Liver (tissue), 9 donors: ENCODE results near the gene MRPS9. TPM values are rescaled to one million over a fixed set of nuclear protein-coding genes. Genes with fewer than 3 reads are reported as not detected.

Experiments used
- DNase-seq: peaks from one replicate; pipeline ENCODE4 v3.0.0-alpha.2; 2017; ENCODE audit warnings: low spot score
- H3K27ac ChIP-seq, 2 donors: one replicate each; pipeline ENCODE4 v1.7.0; 2013; ENCODE audit warnings: inconsistent platforms in 2 of 2, low read length in 2 of 2, control low read depth in 1 of 2, low read depth in 1 of 2, mild to moderate bottlenecking in 1 of 2
- H3K27me3 ChIP-seq, 4 donors: one replicate each; pipeline versions ENCODE4 v1.6.1 to v1.7.0; 2013; ENCODE audit warnings: low read length in 3 of 4, inconsistent platforms in 1 of 4, mild to moderate bottlenecking in 1 of 4, moderate library complexity in 1 of 4; ENCODE audit not compliant: control insufficient read depth in 4 of 4, insufficient read depth in 4 of 4
- H3K36me3 ChIP-seq, 4 donors: one replicate each; pipeline versions ENCODE4 v1.6.1 to v1.7.0; 2013; ENCODE audit warnings: low read length in 3 of 4, mild to moderate bottlenecking in 3 of 4, low read depth in 1 of 4, moderate library complexity in 1 of 4; ENCODE audit not compliant: control insufficient read depth in 4 of 4, insufficient read depth in 3 of 4
- H3K4me1 ChIP-seq, 4 donors: one replicate each; pipeline versions ENCODE4 v1.6.1 to v1.7.0; 2013; ENCODE audit warnings: low read length in 3 of 4, mild to moderate bottlenecking in 3 of 4, moderate library complexity in 1 of 4; ENCODE audit not compliant: control insufficient read depth in 4 of 4, insufficient read depth in 4 of 4
- H3K4me3 ChIP-seq, 3 donors: one replicate each; pipeline versions ENCODE4 v1.6.1 to v1.7.0; 2013; ENCODE audit warnings: low read length in 3 of 3, control low read depth in 1 of 3, low read depth in 1 of 3, mild to moderate bottlenecking in 1 of 3
- H3K9ac ChIP-seq, 2 donors: one replicate each; pipeline ENCODE4 v1.7.0; 2013; ENCODE audit warnings: low read length in 2 of 2, mild to moderate bottlenecking in 2 of 2, moderate library complexity in 2 of 2, control low read depth in 1 of 2, low read depth in 1 of 2
- H3K9me3 ChIP-seq, 4 donors: one replicate each; pipeline versions ENCODE4 v1.6.1 to v1.7.0; 2013; ENCODE audit warnings: low read length in 3 of 4; ENCODE audit not compliant: control insufficient read depth in 4 of 4
- EGR1 ChIP-seq, 2 donors: IDR thresholded peaks; 2 replicates each; pipeline ENCODE4 v1.6.1; 2016 to 2018; ENCODE audit warnings: antibody characterized with exemption in 2 of 2, low read depth in 2 of 2
- FOXA1 ChIP-seq: IDR thresholded peaks from 2 replicates; pipeline ENCODE4 v1.6.1; 2016; ENCODE audit warnings: antibody characterized with exemption
- FOXA2 ChIP-seq: IDR thresholded peaks from 2 replicates; pipeline ENCODE4 v1.6.1; 2016; ENCODE audit warnings: antibody characterized with exemption
- GABPA ChIP-seq, 2 donors: IDR thresholded peaks in 1 of 2; conservative IDR thresholded peaks in 1 of 2; 2 replicates each; pipeline ENCODE4 v1.6.1; 2016; ENCODE audit warnings: antibody characterized with exemption in 2 of 2, mild to moderate bottlenecking in 1 of 2, moderate library complexity in 1 of 2
- HNF4A ChIP-seq, 2 donors: conservative IDR thresholded peaks; 2 replicates each; pipeline ENCODE4 v1.6.1; 2016; ENCODE audit warnings: antibody characterized with exemption in 2 of 2, mild to moderate bottlenecking in 2 of 2
- HNF4G ChIP-seq: IDR thresholded peaks from 2 replicates; pipeline ENCODE4 v1.6.1; 2016; ENCODE audit warnings: antibody characterized with exemption
- JUND ChIP-seq, 2 donors: IDR thresholded peaks; 2 replicates each; pipeline ENCODE4 v1.6.1; 2016; ENCODE audit warnings: antibody characterized with exemption in 2 of 2
- NR2F2 ChIP-seq: IDR thresholded peaks from 2 replicates; pipeline ENCODE4 v1.6.1; 2016; ENCODE audit warnings: antibody characterized with exemption
- RAD21 ChIP-seq, 2 donors: IDR thresholded peaks; 2 replicates each; pipeline ENCODE4 v1.6.1; 2016; ENCODE audit warnings: antibody characterized with exemption in 2 of 2, mild to moderate bottlenecking in 2 of 2
- RXRA ChIP-seq, 2 donors: IDR thresholded peaks; 2 replicates each; pipeline ENCODE4 v1.6.1; 2017 to 2018; ENCODE audit warnings: antibody characterized with exemption in 2 of 2, mild to moderate bottlenecking in 1 of 2
- SP1 ChIP-seq: IDR thresholded peaks from 2 replicates; pipeline ENCODE4 v1.6.1; 2018; ENCODE audit warnings: antibody characterized with exemption, mild to moderate bottlenecking
- TAF1 ChIP-seq: conservative IDR thresholded peaks from 2 replicates; pipeline ENCODE4 v1.6.1; 2016; ENCODE audit warnings: antibody characterized with exemption, mild to moderate bottlenecking
- YY1 ChIP-seq: IDR thresholded peaks from 2 replicates; pipeline ENCODE4 v1.6.1; 2016; ENCODE audit warnings: antibody characterized with exemption, mild to moderate bottlenecking
- WGBS: extraction: QIAGEN DNeasy Blood & Tissue Kit; methylation state at CpG from one replicate; pipeline ENCODE4 v1.1.7; 2013; 5-methylcytosine and 5-hydroxymethylcytosine counted together
- polyA plus RNA-seq, 2 donors: library from polyadenylated mRNA; stranded (reverse) in 1 of 2; unstranded in 1 of 2; fragments of 200-250 nt in 1 of 2; fragments of >200 nt in 1 of 2; fragmentation: Nextera tagmentation in 1 of 2; extraction: Ambion mirVana in 1 of 2; gene quantifications; one replicate each; pipeline versions ENCODE4 v1.2.1 to v1.2.3, GENCODE V29; 2013 to 2015
- total RNA-seq, 2 donors: library from RNA; depleted of rRNA; stranded (reverse); fragments of >200 nt; gene quantifications; one replicate each; pipeline ENCODE4 v1.2.3, GENCODE V29; 2014
- TF ChIP-seq, protein P1 (sequence below): fragments of 150-350 bp; IDR thresholded peaks from 2 replicates; pipeline ENCODE4 v1.5.1; 2017; ENCODE audit warnings: improper control_type of control experiment, low read depth, low read length; ENCODE audit not compliant: missing input control
- TF ChIP-seq, protein P2 (sequence below): IDR thresholded peaks from 2 replicates; pipeline ENCODE4 v1.6.1; 2016; ENCODE audit warnings: antibody characterized with exemption
- TF ChIP-seq, protein P3 (sequence below): IDR thresholded peaks from 2 replicates; pipeline ENCODE4 v1.6.1; 2016; ENCODE audit warnings: antibody characterized with exemption, mild to moderate bottlenecking
- TF ChIP-seq, protein P4 (sequence below): IDR thresholded peaks from 2 replicates; pipeline ENCODE4 v1.6.1; 2016; ENCODE audit warnings: antibody characterized with exemption
- TF ChIP-seq, protein P5 (sequence below): IDR thresholded peaks from 2 replicates; pipeline ENCODE4 v1.6.1; 2016; ENCODE audit warnings: antibody characterized with exemption
- donor health status: healthy.
- donor health status: healthy.
- donor health status: healthy.
- donor health status: healthy.
- donor health status: healthy.

Gene MRPS9
- total and polyA plus RNA-seq, 4 donors: 11.5 to 27.7 (median 17.9) TPM

DNA sequence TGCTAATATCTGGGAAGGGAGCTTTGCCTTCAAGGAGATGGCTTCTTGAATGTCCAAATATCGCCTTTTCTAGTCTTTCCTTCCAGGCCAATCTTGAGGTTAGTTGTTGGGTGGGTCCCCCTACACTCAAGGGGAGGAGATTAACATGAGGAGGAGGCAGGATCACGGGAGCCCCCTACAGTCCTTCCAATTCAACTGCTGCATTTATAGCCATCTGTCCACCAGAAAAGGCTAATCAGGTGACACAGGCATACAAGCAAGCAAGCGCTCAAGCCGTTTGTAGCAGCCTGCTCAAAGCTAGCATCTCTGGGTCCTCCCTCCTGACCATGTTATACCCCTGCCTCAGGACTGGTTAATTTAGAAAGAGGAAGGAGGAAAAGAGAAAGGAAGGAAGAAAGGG lies 87.6 kb downstream of the MRPS9 start:
- no peaks in the 10 kb centered on the region for H3K9me3 ChIP-seq
- H3K4me3 ChIP-seq: no peak overlapping the region
- WGBS: 50% methylated on average over 4 of the region's 4 CpGs
- no peak for TF ChIP-seq SP1
- no peak for TF ChIP-seq TAF1
- TF ChIP-seq, protein P1, sequence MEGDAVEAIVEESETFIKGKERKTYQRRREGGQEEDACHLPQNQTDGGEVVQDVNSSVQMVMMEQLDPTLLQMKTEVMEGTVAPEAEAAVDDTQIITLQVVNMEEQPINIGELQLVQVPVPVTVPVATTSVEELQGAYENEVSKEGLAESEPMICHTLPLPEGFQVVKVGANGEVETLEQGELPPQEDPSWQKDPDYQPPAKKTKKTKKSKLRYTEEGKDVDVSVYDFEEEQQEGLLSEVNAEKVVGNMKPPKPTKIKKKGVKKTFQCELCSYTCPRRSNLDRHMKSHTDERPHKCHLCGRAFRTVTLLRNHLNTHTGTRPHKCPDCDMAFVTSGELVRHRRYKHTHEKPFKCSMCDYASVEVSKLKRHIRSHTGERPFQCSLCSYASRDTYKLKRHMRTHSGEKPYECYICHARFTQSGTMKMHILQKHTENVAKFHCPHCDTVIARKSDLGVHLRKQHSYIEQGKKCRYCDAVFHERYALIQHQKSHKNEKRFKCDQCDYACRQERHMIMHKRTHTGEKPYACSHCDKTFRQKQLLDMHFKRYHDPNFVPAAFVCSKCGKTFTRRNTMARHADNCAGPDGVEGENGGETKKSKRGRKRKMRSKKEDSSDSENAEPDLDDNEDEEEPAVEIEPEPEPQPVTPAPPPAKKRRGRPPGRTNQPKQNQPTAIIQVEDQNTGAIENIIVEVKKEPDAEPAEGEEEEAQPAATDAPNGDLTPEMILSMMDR: no peak
- TF ChIP-seq HNF4G: no peak
- no peak for TF ChIP-seq HNF4A (conservative IDR thresholded peaks at IDR 0.05)
- TF ChIP-seq RXRA (IDR thresholded peaks at IDR 0.05): no peak
- TF ChIP-seq YY1: no peak
- no peak for TF ChIP-seq GABPA (IDR thresholded peaks at IDR 0.05 in 1 of 2, conservative IDR thresholded peaks at IDR 0.05 in 1 of 2)
- no peak for TF ChIP-seq FOXA2
- TF ChIP-seq, protein P2, sequence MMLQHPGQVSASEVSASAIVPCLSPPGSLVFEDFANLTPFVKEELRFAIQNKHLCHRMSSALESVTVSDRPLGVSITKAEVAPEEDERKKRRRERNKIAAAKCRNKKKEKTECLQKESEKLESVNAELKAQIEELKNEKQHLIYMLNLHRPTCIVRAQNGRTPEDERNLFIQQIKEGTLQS: no peak
- TF ChIP-seq NR2F2: no peak
- TF ChIP-seq RAD21 (IDR thresholded peaks at IDR 0.05): no peak
- TF ChIP-seq, protein P3, sequence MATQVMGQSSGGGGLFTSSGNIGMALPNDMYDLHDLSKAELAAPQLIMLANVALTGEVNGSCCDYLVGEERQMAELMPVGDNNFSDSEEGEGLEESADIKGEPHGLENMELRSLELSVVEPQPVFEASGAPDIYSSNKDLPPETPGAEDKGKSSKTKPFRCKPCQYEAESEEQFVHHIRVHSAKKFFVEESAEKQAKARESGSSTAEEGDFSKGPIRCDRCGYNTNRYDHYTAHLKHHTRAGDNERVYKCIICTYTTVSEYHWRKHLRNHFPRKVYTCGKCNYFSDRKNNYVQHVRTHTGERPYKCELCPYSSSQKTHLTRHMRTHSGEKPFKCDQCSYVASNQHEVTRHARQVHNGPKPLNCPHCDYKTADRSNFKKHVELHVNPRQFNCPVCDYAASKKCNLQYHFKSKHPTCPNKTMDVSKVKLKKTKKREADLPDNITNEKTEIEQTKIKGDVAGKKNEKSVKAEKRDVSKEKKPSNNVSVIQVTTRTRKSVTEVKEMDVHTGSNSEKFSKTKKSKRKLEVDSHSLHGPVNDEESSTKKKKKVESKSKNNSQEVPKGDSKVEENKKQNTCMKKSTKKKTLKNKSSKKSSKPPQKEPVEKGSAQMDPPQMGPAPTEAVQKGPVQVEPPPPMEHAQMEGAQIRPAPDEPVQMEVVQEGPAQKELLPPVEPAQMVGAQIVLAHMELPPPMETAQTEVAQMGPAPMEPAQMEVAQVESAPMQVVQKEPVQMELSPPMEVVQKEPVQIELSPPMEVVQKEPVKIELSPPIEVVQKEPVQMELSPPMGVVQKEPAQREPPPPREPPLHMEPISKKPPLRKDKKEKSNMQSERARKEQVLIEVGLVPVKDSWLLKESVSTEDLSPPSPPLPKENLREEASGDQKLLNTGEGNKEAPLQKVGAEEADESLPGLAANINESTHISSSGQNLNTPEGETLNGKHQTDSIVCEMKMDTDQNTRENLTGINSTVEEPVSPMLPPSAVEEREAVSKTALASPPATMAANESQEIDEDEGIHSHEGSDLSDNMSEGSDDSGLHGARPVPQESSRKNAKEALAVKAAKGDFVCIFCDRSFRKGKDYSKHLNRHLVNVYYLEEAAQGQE: no peak
- no peak for TF ChIP-seq EGR1 (IDR thresholded peaks at IDR 0.05; ENCODE audit: low read depth in 2 of 2)
- TF ChIP-seq, protein P4, sequence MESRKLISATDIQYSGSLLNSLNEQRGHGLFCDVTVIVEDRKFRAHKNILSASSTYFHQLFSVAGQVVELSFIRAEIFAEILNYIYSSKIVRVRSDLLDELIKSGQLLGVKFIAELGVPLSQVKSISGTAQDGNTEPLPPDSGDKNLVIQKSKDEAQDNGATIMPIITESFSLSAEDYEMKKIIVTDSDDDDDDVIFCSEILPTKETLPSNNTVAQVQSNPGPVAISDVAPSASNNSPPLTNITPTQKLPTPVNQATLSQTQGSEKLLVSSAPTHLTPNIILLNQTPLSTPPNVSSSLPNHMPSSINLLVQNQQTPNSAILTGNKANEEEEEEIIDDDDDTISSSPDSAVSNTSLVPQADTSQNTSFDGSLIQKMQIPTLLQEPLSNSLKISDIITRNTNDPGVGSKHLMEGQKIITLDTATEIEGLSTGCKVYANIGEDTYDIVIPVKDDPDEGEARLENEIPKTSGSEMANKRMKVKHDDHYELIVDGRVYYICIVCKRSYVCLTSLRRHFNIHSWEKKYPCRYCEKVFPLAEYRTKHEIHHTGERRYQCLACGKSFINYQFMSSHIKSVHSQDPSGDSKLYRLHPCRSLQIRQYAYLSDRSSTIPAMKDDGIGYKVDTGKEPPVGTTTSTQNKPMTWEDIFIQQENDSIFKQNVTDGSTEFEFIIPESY: no peak
- no peak for TF ChIP-seq FOXA1
- no peak for TF ChIP-seq JUND (IDR thresholded peaks at IDR 0.05)
- TF ChIP-seq, protein P5, sequence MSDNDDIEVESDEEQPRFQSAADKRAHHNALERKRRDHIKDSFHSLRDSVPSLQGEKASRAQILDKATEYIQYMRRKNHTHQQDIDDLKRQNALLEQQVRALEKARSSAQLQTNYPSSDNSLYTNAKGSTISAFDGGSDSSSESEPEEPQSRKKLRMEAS: no peak
- DNase-seq: no peak
- no peak overlapping the region for H3K9ac ChIP-seq
- H3K27ac ChIP-seq: no peak overlapping the region
- no peaks in the 10 kb centered on the region for H3K27me3 ChIP-seq
- H3K36me3 ChIP-seq: no peaks in the 10 kb centered on the region
- H3K4me1 ChIP-seq: no peaks in the 10 kb centered on the region
